ENCODE data around the gene DLX4. TPM values are rescaled to one million over a fixed set of nuclear protein-coding genes. Genes with fewer than 3 reads are reported as not detected.

DLX4 gene
- total and polyA plus RNA-seq, 7 experiments from 2014 or later, result 0.34 to 1.6 (median 0.74) TPM; not detected in 2

GRCh38 chr17:49932901-49933300 lies 36.1 kb upstream of the DLX4 start:
- intact Hi-C loops (cut with micrococcal nuclease), result no loop called here
- ATAC-seq (no peak), DNase-seq (no peak)
- no peak overlapping the region for H3K4me3 Mint-ChIP-seq
- no peaks in the 10 kb centered on the region for H3K36me3 ChIP-seq (ENCODE audit: control insufficient read depth in 2 of 3, insufficient read depth in 3 of 3, low read length in 3 of 3)
- no peaks in the 10 kb centered on the region for H3K9me3 ChIP-seq (ENCODE audit: control insufficient read depth in 2 of 3, low read length in 3 of 3)
- peaks cover 0 to 2% (median 0%) of the 10 kb centered on the region in 7 donors for H3K4me1 Mint-ChIP-seq
- no peak overlapping the region for H3K27ac ChIP-seq (ENCODE audit: low read depth, low read length)
- peaks cover 20 to 49% (median 27%) of the 10 kb centered on the region in 5 donors for H3K27me3 Mint-ChIP-seq
- no peak overlapping the region for H3K27ac Mint-ChIP-seq
- ChIA-PET CTCF (no interaction called here), POLR2A (no interaction called here)
- no peaks in the 10 kb centered on the region for H3K4me1 ChIP-seq (ENCODE audit: control insufficient read depth in 2 of 2, insufficient read depth in 2 of 2, low read length in 2 of 2)
- no peaks in the 10 kb centered on the region for H3K9me3 Mint-ChIP-seq
- H3K4me3 ChIP-seq (ENCODE audit: low read length), result no peak overlapping the region
- H3K36me3 Mint-ChIP-seq, result no peaks in the 10 kb centered on the region
- no peaks in the 10 kb centered on the region for H3K27me3 ChIP-seq (ENCODE audit: control insufficient read depth in 2 of 2, insufficient read depth in 2 of 2, low read length in 2 of 2)

GRCh38 chr17:49935526-49936210 lies 33.3 kb upstream of the DLX4 start:
- Histone ChIP-seq H3K9me3 (ENCODE audit: control insufficient read depth in 2 of 3, low read length in 3 of 3) (no peaks in the 10 kb centered on the region), H3K4me1 (ENCODE audit: control insufficient read depth in 2 of 2, insufficient read depth in 2 of 2, low read length in 2 of 2) (no peaks in the 10 kb centered on the region), H3K36me3 (ENCODE audit: control insufficient read depth in 2 of 3, insufficient read depth in 3 of 3, low read length in 3 of 3) (no peaks in the 10 kb centered on the region), H3K27me3 (ENCODE audit: control insufficient read depth in 2 of 2, insufficient read depth in 2 of 2, low read length in 2 of 2) (no peaks in the 10 kb centered on the region), H3K4me3 (ENCODE audit: low read length) (no peak overlapping the region), H3K27ac (ENCODE audit: low read depth, low read length) (no peak overlapping the region)
- CTCF ChIA-PET, result no interaction called here
- no peaks in the 10 kb centered on the region for H3K36me3 Mint-ChIP-seq
- intact Hi-C loops (cut with micrococcal nuclease), result no loop called here
- H3K9me3 Mint-ChIP-seq, result no peaks in the 10 kb centered on the region
- peaks cover 16 to 42% (median 27%) of the 10 kb centered on the region in 5 donors for H3K27me3 Mint-ChIP-seq
- POLR2A ChIA-PET, result no interaction called here
- ATAC-seq, result no peak
- no peak overlapping the region for H3K4me3 Mint-ChIP-seq
- H3K4me1 Mint-ChIP-seq, result peaks cover 0 to 6% (median 0%) of the 10 kb centered on the region in 7 donors
- no peak for DNase-seq
- no peak overlapping the region for H3K27ac Mint-ChIP-seq

- H3K4me3 Mint-ChIP-seq, result no peak overlapping the region
- POLR2A ChIA-PET, result no interaction called here
- peaks cover 0 to 6% (median 0%) of the 10 kb centered on the region in 7 donors for H3K4me1 Mint-ChIP-seq
- no peaks in the 10 kb centered on the region for H3K9me3 Mint-ChIP-seq
- intact Hi-C loops (cut with micrococcal nuclease), result no loop called here
- no peak overlapping the region for H3K27ac ChIP-seq (ENCODE audit: low read depth, low read length)
- no peaks in the 10 kb centered on the region for H3K36me3 ChIP-seq (ENCODE audit: control insufficient read depth in 2 of 3, insufficient read depth in 3 of 3, low read length in 3 of 3)
- H3K9me3 ChIP-seq (ENCODE audit: control insufficient read depth in 2 of 3, low read length in 3 of 3), result no peaks in the 10 kb centered on the region
- DNase-seq, result no peak
- no peaks in the 10 kb centered on the region for H3K4me1 ChIP-seq (ENCODE audit: control insufficient read depth in 2 of 2, insufficient read depth in 2 of 2, low read length in 2 of 2)
- H3K27me3 ChIP-seq (ENCODE audit: control insufficient read depth in 2 of 2, insufficient read depth in 2 of 2, low read length in 2 of 2), result no peaks in the 10 kb centered on the region
- CTCF ChIA-PET, result no interaction called here
- no peak overlapping the region for H3K4me3 ChIP-seq (ENCODE audit: low read length)
- no peaks in the 10 kb centered on the region for H3K36me3 Mint-ChIP-seq
- H3K27me3 Mint-ChIP-seq, result peaks cover 11 to 39% (median 25%) of the 10 kb centered on the region in 5 donors
- no peak overlapping the region for H3K27ac Mint-ChIP-seq
- no peak for ATAC-seq
Measured at GRCh38 chr17:49936386-49936785, 32.6 kb upstream of the DLX4 start.

GRCh38 chr17:49939318-49939717 lies 29.7 kb upstream of the DLX4 start:
- ChIA-PET POLR2A (no interaction called here), CTCF (interaction anchor here (0.6 kb wide), 1 partner anchor 460 kb away, joined by 4 read pairs; no protein-coding TSS in a partner anchor)
- H3K4me1 ChIP-seq (ENCODE audit: control insufficient read depth in 2 of 2, insufficient read depth in 2 of 2, low read length in 2 of 2), result no peaks in the 10 kb centered on the region
- Mint-ChIP-seq H3K4me1 (peaks cover 0 to 6% (median 0%) of the 10 kb centered on the region in 7 donors), H3K27ac (no peak overlapping the region), H3K27me3 (peaks cover 16 to 50% (median 31%) of the 10 kb centered on the region in 5 donors), H3K4me3 (no peak overlapping the region), H3K36me3 (no peaks in the 10 kb centered on the region), H3K9me3 (peaks cover 0 to 1% (median 0%) of the 10 kb centered on the region in 11 donors)
- ATAC-seq (peak; percentile 72), DNase-seq (no peak)
- H3K4me3 ChIP-seq (ENCODE audit: low read length), result no peak overlapping the region
- intact Hi-C loops (cut with micrococcal nuclease), result no loop called here
- no peak overlapping the region for H3K27ac ChIP-seq (ENCODE audit: low read depth, low read length)
- H3K9me3 ChIP-seq (ENCODE audit: control insufficient read depth in 2 of 3, low read length in 3 of 3), result no peaks in the 10 kb centered on the region
- H3K27me3 ChIP-seq (ENCODE audit: control insufficient read depth in 2 of 2, insufficient read depth in 2 of 2, low read length in 2 of 2), result no peaks in the 10 kb centered on the region
- H3K36me3 ChIP-seq (ENCODE audit: control insufficient read depth in 2 of 3, insufficient read depth in 3 of 3, low read length in 3 of 3), result no peaks in the 10 kb centered on the region

- POLR2A ChIA-PET, result interaction anchor here (1.2 kb wide), 1 partner anchor 11 kb away, joined by 3 read pairs; no protein-coding TSS in a partner anchor
- intact Hi-C loops (cut with micrococcal nuclease), result no loop called here
- Mint-ChIP-seq H3K27me3 (peaks cover 19 to 46% (median 31%) of the 10 kb centered on the region in 5 donors), H3K4me3 (no peak overlapping the region), H3K36me3 (no peaks in the 10 kb centered on the region), H3K4me1 (peaks cover 0 to 6% (median 0%) of the 10 kb centered on the region in 7 donors), H3K27ac (no peak overlapping the region), H3K9me3 (peaks cover 0 to 1% (median 0%) of the 10 kb centered on the region in 11 donors)
- Histone ChIP-seq H3K27ac (ENCODE audit: low read depth, low read length) (no peak overlapping the region), H3K9me3 (ENCODE audit: control insufficient read depth in 2 of 3, low read length in 3 of 3) (no peaks in the 10 kb centered on the region), H3K4me1 (ENCODE audit: control insufficient read depth in 2 of 2, insufficient read depth in 2 of 2, low read length in 2 of 2) (no peaks in the 10 kb centered on the region), H3K27me3 (ENCODE audit: control insufficient read depth in 2 of 2, insufficient read depth in 2 of 2, low read length in 2 of 2) (no peaks in the 10 kb centered on the region), H3K36me3 (ENCODE audit: control insufficient read depth in 2 of 3, insufficient read depth in 3 of 3, low read length in 3 of 3) (no peaks in the 10 kb centered on the region), H3K4me3 (ENCODE audit: low read length) (no peak overlapping the region)
- CTCF ChIA-PET, result interaction anchor here (0.8 to 1.7 kb wide), 4 partner anchors 49 to 59 kb away, joined by 3 to 6 read pairs (median 3); no protein-coding TSS in a partner anchor
- ATAC-seq (no peak), DNase-seq (no peak)
Measured at GRCh38 chr17:49941427-49941826, 27.6 kb upstream of the DLX4 start.

GRCh38 chr17:49942947-49943346 lies 26.0 kb upstream of the DLX4 start:
- no peak overlapping the region for H3K4me3 Mint-ChIP-seq
- H3K4me1 Mint-ChIP-seq, result peaks cover 0 to 6% (median 0%) of the 10 kb centered on the region in 7 donors
- no peaks in the 10 kb centered on the region for H3K36me3 Mint-ChIP-seq
- POLR2A ChIA-PET, result no interaction called here
- Histone ChIP-seq H3K27ac (ENCODE audit: low read depth, low read length) (no peak overlapping the region), H3K4me1 (ENCODE audit: control insufficient read depth in 2 of 2, insufficient read depth in 2 of 2, low read length in 2 of 2) (no peaks in the 10 kb centered on the region), H3K4me3 (ENCODE audit: low read length) (no peak overlapping the region), H3K36me3 (ENCODE audit: control insufficient read depth in 2 of 3, insufficient read depth in 3 of 3, low read length in 3 of 3) (no peaks in the 10 kb centered on the region), H3K27me3 (ENCODE audit: control insufficient read depth in 2 of 2, insufficient read depth in 2 of 2, low read length in 2 of 2) (no peaks in the 10 kb centered on the region), H3K9me3 (ENCODE audit: control insufficient read depth in 2 of 3, low read length in 3 of 3) (no peaks in the 10 kb centered on the region)
- no peak for ATAC-seq
- no peak overlapping the region for H3K27ac Mint-ChIP-seq
- H3K9me3 Mint-ChIP-seq, result peaks cover 0 to 1% (median 0%) of the 10 kb centered on the region in 11 donors
- intact Hi-C loops (cut with micrococcal nuclease), result no loop called here
- peaks cover 16 to 51% (median 35%) of the 10 kb centered on the region in 5 donors for H3K27me3 Mint-ChIP-seq
- CTCF ChIA-PET, result interaction anchor here (1.2 to 2.2 kb wide), 3 partner anchors 10 to 55 kb away, joined by 3 to 7 read pairs (median 6); no protein-coding TSS in a partner anchor
- DNase-seq, result no peak

Data from naive thymus-derived CD4-positive, alpha-beta T cell (primary cell).